ES-I3 (cell line): ENCODE data around the gene TPSG1.
"Not testable (repeated sequence)": the region's sequence is repeated elsewhere in the genome, so short reads cannot be mapped to it uniquely, and the experiment has no call there.

Source experiments
- H3K36me3 ChIP-seq: 2 replicates; pipeline ENCODE4 v1.6.1; 2013; ENCODE audit warnings: mild to moderate bottlenecking, low read length, control low read depth, moderate library complexity; ENCODE audit not compliant: insufficient read depth
- H3K4me1 ChIP-seq: 2 replicates; pipeline ENCODE4 v1.6.1; 2013; ENCODE audit warnings: mild to moderate bottlenecking, control low read depth, low read length; ENCODE audit not compliant: insufficient read depth
- H3K9ac ChIP-seq: 2 replicates; pipeline ENCODE4 v1.6.1; 2013; ENCODE audit warnings: low read depth, mild to moderate bottlenecking, low read length, moderate library complexity
- H3K9me3 ChIP-seq: 2 replicates; pipeline ENCODE4 v1.6.1; 2013; ENCODE audit warnings: mild to moderate bottlenecking, low read length, moderate library complexity; ENCODE audit not compliant: control insufficient read depth, insufficient read depth

Gene TPSG1

DNA sequence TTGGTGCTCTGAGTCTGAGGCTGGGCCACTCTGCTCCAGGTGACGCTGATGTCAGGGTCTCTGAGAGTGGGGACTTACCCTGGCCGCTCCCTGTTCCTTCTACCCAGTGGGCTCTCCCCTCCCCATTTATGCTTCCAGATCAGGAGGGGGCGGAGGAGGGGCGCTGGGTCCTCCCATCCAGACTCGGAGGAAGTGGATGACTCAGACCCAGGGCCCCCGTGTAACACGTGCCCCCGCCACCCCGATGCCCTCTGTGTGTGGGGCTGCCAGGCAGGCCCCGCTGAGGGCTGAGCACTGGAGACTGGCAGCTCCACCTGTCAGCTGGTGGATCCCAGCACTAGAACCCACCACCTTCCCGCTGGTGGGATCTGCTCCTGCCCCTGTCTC is 5.0 kb upstream of the TPSG1 start, which contains the start of gene TPSB2:
Gene TPSB2 (minus strand): TSS at position 101 of the 387 bp plus-strand sequence. CDS start 233 bp downstream, outside the sequence.
- not testable (repeated sequence) for H3K9me3 ChIP-seq, H3K9ac ChIP-seq, H3K36me3 ChIP-seq, H3K4me1 ChIP-seq

GRCh38 chr16:1229476-1229875 is 4.4 kb upstream of the TPSG1 start:
- H3K4me1 ChIP-seq, H3K36me3 ChIP-seq, H3K9me3 ChIP-seq, H3K9ac ChIP-seq: not testable (repeated sequence)

DNA sequence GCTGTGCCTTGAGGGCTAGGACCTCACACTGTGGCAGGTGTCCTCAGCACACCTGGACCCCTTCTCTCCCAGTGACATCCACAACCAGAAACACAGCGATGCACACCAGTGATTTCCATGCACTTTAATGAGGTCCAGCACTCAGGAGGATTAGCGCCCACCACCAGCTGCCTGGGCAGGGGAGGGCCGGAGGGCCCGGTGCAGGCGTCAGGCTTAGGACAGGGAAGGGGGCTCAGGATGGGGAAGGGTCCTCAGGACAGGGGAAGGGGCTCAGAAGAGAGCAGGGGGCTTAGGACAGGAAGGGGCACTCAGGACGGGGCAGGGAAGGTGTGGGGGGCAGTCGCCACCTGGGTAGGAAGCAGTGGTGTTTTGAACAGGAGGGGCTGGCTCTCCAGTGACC is 3.2 kb upstream of the TPSG1 start:
- H3K36me3 ChIP-seq, H3K4me1 ChIP-seq, H3K9ac ChIP-seq, H3K9me3 ChIP-seq: not testable (repeated sequence)

- not testable (repeated sequence) for H3K9me3 ChIP-seq, H3K4me1 ChIP-seq, H3K36me3 ChIP-seq, H3K9ac ChIP-seq
Measured at GRCh38 chr16:1226692-1227091, 1.6 kb upstream of the TPSG1 start.

GRCh38 chr16:1225728-1226311 is 752 bp upstream of the TPSG1 start:
- H3K36me3 ChIP-seq, H3K9ac ChIP-seq, H3K9me3 ChIP-seq, H3K4me1 ChIP-seq: not testable (repeated sequence)

DNA sequence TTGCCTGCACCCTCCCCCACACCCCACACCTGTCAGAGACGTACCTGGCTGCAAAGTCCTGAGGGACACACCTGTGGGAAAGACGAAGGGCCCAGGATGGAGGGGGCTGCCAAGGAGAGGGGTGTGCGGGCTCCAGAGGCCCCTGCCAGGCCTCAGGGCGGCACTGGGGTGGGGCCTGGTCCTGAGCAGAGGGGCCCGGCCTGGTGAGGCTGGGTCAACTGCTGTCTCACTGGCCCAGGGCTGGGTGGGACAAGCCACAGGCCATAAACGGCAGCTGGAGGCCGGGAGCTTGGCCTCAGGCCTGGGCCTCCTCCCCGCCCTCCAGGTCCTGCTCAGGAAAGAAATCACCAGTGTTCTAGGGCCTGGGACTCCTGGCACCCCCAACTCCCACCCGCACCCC is 510 bp downstream of the TPSG1 start:
- Histone ChIP-seq H3K4me1 (no peaks in the 10 kb centered on the region), H3K9ac (no peak overlapping the region), H3K9me3 (no peaks in the 10 kb centered on the region), H3K36me3 (no peaks in the 10 kb centered on the region)

DNA sequence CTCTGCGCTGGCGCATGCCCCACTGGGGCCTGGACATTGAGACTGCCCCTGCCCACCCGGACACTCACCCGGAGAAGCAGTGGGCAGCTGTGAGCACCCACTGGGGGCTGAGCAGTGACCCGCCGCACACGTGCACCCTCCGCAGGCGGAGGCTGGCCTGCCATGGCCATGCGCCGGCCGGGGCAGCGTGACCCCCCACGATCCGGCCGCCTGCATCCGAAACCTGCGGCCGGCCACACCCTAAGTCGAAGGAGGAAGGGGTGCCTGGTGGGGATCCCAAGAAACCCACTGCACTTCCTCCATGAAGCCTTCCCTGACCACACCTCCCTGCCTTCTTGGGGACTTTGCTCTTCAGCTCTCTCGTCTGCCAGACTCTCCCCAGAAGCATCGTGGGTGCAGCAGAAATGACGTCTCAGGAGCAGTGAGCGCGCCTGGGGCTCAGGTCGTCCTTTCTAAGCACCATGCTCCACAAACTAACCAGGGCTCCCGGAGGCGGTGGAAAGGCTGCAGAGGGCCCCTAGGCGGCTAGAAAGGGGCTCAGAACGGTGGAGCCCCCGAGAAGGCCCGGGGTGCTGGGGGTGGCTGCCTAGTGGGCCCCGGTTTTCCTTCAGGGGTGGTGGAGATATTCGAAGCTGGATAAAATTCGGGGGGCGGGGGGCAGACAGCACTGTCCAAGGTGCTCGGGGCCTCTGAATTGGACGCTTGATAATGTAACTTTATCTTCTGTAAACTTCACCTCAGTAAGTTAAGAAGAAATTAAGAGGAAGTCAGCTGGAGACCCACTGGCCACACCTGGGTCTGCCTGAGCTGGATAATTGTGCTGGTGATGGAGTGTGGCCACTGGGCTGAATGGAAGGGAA is 1.5 kb downstream of the TPSG1 start:
- H3K9ac ChIP-seq = no peak overlapping the region
- no peaks in the 10 kb centered on the region for H3K9me3 ChIP-seq
- no peaks in the 10 kb centered on the region for H3K36me3 ChIP-seq
- H3K4me1 ChIP-seq = no peaks in the 10 kb centered on the region

DNA sequence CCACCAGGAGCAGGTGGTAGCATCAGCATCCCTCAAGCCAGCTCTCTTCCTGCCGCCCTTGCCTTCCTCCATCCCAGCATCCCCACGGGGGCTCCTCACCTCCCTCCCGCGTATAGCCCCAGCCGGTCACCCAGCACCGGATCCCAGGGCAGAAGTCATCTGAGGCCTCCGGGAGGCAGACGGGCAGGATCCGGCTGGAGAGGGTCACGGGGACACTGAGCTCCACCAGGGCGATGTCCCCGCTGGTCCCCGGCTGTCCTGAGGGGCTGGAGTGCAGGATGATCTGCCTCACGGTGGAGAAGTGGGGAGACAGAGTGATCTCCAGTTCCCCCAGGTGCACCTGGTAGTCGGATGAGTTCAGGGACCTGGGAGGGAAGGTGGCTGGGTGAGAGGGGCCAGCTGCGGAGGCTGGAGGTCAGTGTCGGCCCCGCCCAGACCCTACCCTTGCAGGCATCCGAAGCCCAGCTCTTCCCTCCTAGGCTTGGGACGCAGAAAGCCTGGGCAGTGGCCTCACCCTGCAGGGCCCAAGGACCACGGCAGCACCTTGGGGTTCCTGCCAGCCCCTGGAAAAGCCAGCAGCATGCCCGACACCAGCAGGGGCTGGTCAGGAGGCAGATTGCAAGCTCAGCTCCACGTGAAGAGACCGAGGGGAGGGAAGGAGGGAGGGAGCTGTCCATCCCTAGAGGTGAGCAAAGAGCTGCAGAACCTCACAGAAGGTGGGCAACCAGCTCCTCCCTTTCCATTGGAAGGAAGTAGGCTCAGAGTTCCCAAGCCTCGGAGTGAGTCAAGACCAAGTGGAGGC is 2.3 kb downstream of the TPSG1 start:
- no peaks in the 10 kb centered on the region for H3K9me3 ChIP-seq
- H3K36me3 ChIP-seq = no peaks in the 10 kb centered on the region
- no peak overlapping the region for H3K9ac ChIP-seq
- H3K4me1 ChIP-seq = no peaks in the 10 kb centered on the region

- no peaks in the 10 kb centered on the region for H3K9me3 ChIP-seq
Measured at GRCh38 chr16:1221628-1222552, 3.2 kb downstream of the TPSG1 start.

DNA sequence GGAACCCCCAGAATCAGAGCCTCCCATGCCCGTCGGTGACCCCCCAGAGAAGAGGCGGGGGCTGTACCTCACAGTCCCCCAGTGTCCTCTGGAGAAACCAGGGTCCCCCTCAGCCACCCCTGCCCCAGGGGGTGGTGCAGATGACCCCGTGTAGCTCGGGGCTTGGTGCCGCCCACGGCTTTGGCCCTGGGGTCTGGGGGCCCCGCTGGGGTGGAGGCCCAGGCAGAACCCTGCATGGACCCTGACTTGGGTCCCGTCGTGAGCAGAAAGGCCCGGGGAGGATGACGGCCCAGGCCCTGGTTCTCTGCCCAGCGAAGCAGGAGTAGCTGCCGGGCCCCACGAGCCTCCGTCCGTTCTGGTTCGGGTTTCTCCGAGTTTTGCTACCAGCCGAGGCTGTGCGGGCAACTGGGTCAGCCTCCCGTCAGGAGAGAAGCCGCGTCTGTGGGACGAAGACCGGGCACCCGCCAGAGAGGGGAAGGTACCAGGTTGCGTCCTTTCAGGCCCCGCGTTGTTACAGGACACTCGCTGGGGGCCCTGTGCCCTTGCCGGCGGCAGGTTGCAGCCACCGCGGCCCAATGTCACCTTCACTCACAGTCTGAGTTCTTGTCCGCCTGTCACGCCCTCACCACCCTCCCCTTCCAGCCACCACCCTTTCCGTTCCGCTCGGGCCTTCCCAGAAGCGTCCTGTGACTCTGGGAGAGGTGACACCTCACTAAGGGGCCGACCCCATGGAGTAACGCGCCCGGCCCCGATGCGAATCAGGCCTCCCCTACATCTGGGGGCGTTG is 4.0 kb downstream of the TPSG1 start:
- no peaks in the 10 kb centered on the region; the same call in 1 of the 2 replicates for H3K36me3 ChIP-seq
- no peak overlapping the region for H3K9ac ChIP-seq
- no peaks in the 10 kb centered on the region for H3K4me1 ChIP-seq
- H3K9me3 ChIP-seq = no peaks in the 10 kb centered on the region

More at GRCh38 chr16:1221628-1222552, 3.2 kb downstream of the TPSG1 start:
- Histone ChIP-seq H3K36me3 (no peaks in the 10 kb centered on the region; the same call in 1 of the 2 replicates), H3K9ac (no peak overlapping the region), H3K4me1 (no peaks in the 10 kb centered on the region)

DNA sequence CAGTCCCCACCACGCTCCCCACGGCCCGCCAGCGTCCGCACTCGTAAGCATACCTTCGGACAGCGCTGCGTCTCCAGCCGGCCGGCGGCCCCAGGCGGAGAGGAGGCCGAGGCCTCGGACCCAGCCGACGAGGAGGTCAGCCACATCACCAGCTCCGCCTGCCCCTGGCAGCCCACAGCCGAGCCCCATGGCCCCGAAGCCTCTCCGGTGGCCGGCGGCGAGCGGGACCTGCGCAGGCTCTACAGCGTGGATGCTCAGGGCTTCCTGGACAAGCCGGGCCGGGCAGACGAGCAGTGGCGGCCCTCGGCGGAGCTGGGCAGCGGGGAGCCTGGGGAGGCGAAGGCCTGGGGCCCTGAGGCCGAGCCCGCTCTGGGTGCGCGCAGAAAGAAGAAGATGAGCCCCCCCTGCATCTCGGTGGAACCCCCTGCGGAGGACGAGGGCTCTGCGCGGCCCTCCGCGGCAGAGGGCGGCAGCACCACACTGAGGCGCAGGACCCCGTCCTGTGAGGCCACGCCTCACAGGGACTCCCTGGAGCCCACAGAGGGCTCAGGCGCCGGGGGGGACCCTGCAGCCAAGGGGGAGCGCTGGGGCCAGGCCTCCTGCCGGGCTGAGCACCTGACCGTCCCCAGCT is 4.9 kb downstream of the TPSG1 start:
- Histone ChIP-seq H3K9ac (no peak overlapping the region), H3K36me3 (no peaks in the 10 kb centered on the region; the same call in 1 of the 2 replicates), H3K4me1 (no peaks in the 10 kb centered on the region), H3K9me3 (no peaks in the 10 kb centered on the region)

DNA sequence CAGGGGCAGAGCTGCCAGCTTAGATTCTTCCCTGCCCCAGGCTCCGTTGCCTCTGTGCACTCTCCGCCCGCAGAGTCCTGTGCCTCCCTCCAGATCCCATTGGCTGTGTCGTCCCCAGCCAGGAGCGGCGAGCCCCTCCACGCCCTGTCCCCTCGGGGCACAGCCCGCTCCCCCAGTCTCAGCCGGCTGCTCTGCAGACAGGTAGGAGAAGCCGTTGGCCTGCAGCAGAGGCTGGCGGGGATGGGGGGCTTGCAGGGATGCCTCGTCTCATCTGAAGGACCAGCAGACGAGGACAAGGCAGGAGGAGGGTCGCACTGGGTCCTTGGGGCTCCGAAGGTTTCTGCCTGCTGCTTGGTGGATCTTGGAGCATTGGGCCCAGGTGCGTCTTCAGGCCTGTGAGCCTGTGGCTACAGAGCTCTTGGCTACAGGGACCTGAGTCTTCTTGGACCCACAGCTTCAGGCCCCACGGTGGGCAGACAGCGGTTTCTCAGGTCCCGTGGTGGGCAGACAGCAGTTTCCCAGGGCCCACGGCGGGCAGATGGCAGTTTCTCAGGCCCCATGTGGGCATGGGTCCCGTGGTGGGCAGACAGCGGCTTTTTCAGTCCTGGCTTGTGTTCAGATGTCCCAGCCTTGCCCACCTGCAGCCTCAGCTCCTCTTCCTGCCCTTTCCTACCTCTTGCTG is 6.0 kb downstream of the TPSG1 start:
- H3K36me3 ChIP-seq = no peaks in the 10 kb centered on the region; the same call in 1 of the 2 replicates
- no peak overlapping the region for H3K9ac ChIP-seq
- H3K4me1 ChIP-seq = no peaks in the 10 kb centered on the region
- H3K9me3 ChIP-seq = no peaks in the 10 kb centered on the region
